AG04449 (cell line): ENCODE results near the gene KRTAP1-3.
"Not testable (repeated sequence)": the region's sequence is repeated elsewhere in the genome, so short reads cannot be mapped to it uniquely, and the experiment has no call there.

ENCODE experiments used
- CTCF ChIA-PET: fragments of 350-600 bp; formaldehyde crosslinking; extraction: SDS; loops from one replicate; lab custom pipeline; 2021; ENCODE audit warnings: antibody characterized with exemption; lab: Yijun Ruan, JAX
- POLR2A ChIA-PET: fragments of 400-600, 350-600 bp; formaldehyde crosslinking; extraction: SDS; loops from one replicate; lab custom pipeline; 2020; ENCODE audit warnings: antibody characterized with exemption, inconsistent platforms; lab: Yijun Ruan, JAX
- DNase-seq: peaks from one replicate; pipeline ENCODE4 v3.0.0-alpha.2; 2010; ENCODE audit warnings: low read depth, low spot score
- H3K4me3 ChIP-seq: 2 replicates; pipeline ENCODE4 v1.5.1; 2011; ENCODE audit warnings: low read depth, mild to moderate bottlenecking, control low read depth, low read length
- TF ChIP-seq, protein P1 (sequence below): IDR thresholded peaks from one replicate; pipeline ENCODE4 v1.5.1; 2011; ENCODE audit warnings: mild to moderate bottlenecking, moderate library complexity, low read length, control low read depth, inconsistent platforms; ENCODE audit not compliant: insufficient read depth; ENCODE audit errors: missing control alignments

Gene KRTAP1-3

DNA sequence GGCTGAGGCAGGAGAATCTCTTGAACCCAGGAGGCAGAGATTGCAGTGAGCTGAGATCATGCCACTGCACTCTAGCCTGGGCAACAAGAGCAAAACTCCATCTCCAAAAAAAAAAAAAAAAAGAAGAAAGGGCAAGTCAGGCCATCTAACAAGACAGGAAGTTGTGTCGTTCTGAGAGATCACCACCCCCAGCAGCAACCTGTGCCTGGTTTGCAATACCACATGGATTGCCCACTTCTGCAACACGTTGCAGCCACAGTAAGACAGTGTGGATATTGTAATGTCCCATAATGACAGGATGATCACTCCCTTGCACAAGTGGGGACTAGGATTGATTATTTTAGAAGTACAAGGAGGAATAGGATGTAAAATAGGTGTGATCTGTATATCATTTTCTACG, 34.4 kb upstream of the KRTAP1-3 start:
- TF ChIP-seq, protein P1, sequence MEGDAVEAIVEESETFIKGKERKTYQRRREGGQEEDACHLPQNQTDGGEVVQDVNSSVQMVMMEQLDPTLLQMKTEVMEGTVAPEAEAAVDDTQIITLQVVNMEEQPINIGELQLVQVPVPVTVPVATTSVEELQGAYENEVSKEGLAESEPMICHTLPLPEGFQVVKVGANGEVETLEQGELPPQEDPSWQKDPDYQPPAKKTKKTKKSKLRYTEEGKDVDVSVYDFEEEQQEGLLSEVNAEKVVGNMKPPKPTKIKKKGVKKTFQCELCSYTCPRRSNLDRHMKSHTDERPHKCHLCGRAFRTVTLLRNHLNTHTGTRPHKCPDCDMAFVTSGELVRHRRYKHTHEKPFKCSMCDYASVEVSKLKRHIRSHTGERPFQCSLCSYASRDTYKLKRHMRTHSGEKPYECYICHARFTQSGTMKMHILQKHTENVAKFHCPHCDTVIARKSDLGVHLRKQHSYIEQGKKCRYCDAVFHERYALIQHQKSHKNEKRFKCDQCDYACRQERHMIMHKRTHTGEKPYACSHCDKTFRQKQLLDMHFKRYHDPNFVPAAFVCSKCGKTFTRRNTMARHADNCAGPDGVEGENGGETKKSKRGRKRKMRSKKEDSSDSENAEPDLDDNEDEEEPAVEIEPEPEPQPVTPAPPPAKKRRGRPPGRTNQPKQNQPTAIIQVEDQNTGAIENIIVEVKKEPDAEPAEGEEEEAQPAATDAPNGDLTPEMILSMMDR, result no peak
- CTCF ChIA-PET, result no interaction called here
- POLR2A ChIA-PET, result no interaction called here
- no peak for DNase-seq
- no peak overlapping the region for H3K4me3 ChIP-seq

DNA sequence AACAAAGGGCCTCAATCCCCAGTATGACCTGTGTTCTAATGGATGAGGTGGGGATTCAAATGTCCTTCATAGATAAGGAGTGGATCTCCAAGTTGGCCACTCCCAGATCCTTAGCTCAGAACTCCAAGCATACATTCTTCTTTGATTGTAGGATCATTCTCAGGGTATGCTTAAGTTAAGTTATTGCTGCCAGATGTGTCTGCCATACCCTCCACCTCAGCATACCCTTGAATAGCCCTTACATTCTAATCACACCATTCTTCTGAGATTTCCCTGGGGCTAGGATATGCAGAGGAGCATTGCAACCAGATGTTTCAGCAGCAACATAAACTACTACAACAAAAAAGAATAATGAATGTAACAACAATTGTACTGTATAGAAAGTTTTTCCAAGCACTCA, 32.6 kb upstream of the KRTAP1-3 start:
- ChIA-PET CTCF (interaction anchor here (1.0 kb wide), 1 partner anchor 158 kb away, joined by 3 read pairs; no protein-coding TSS in a partner anchor), POLR2A (interaction anchor here (1.2 kb wide), 1 partner anchor 157 kb away, joined by 7 read pairs; no protein-coding TSS in a partner anchor)
- TF ChIP-seq, protein P1, result no peak
- no peak overlapping the region for H3K4me3 ChIP-seq
- no peak for DNase-seq

DNA sequence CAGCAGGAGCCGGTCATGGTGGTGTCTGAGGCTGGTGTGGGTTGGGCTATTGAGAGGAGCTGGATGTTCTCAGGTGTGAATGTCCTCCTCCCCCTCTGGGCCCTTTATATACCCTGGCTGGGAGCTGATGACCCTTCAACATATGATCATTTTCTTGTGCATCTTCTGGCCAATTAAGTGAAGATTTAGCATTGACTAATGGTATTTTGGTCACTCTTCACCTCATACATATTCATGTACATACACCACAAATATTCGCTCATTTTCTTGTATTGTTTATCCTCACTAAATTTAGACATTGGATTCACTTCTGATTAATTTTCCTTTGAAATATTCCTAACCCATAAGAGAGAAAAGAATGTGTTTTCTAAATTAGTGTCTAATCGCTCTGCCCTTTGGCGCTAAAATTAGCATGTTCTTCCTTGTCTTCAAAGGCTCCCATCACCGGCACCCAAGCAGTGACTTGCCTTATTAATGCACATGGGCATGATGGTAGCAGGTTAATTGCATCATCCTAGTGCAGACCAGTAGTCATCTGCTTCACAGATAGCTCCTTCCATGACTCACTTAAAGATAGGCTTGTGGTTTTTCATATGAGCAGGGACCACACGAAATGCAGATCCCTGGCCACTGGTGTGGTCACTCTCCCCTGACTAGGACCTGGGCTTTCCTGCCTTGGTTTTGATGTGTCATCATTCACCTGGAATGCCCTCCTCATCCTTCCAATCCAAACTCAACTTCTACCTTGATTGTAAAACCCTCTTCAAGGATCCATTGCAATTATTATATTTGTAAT, 31.4 kb upstream of the KRTAP1-3 start, which contains the start of gene KRTAP2-4:
Gene KRTAP2-4, minus strand, starts transcription at position 51 of the 796 bp plus-strand sequence. Its CDS starts 34 bp downstream, at position 17.
- CTCF ChIA-PET, result interaction anchor here (1.3 to 1.4 kb wide), 2 partner anchors 256 to 483 kb away, joined by 3 to 5 read pairs; no protein-coding TSS in a partner anchor
- DNase-seq, result peak; percentile 86
- TF ChIP-seq, protein P1, result no peak

DNA sequence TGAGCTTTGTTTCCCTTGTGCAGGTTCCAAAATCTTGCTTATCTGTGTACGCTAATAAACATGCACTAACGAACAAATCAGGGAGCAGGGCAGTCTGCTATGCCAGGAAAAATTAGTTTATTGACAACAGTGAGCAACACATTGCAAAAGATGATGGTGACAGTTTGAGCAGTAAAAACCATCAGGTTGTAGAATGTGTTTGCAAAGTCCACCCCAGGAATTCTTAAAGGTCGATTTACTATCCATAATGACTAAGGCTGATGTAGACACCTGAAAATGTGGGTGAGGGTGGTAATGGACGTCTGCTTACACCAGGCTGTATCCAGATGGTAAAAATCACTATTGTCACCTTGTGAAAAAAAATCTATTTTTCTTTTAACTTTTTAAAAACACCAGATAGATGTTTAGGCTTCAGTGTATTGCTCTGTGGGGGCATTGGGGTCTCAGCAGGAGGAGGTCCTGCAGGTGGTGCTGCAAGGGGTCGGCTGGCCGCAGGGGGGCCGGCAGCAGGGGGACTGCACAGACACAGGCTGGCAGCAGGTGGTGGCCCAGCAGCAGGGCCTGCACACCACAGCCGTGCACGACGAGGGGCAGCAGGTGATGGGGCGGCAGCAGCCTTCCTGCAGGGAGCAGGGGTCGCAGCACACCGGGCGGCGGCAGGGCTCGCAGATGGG, 30.5 kb upstream of the KRTAP1-3 start:
- ChIA-PET POLR2A (interaction anchor here (1.4 kb wide), 1 partner anchor 108 kb away, joined by 4 read pairs; no protein-coding TSS in a partner anchor), CTCF (interaction anchor here (1.4 kb wide), 2 partner anchors 258 to 484 kb away, joined by 3 read pairs; no protein-coding TSS in a partner anchor)
- H3K4me3 ChIP-seq, DNase-seq: not testable (repeated sequence)

More for the DNA sequence above, 31.4 kb upstream of the KRTAP1-3 start, which contains the start of gene KRTAP2-4:
- POLR2A ChIA-PET, result interaction anchor here (1.0 to 1.4 kb wide), 4 partner anchors 9 to 482 kb away, joined by 3 to 7 read pairs (median 4); no protein-coding TSS in a partner anchor
- no peak within 1 kb of the TSS for H3K4me3 ChIP-seq

DNA sequence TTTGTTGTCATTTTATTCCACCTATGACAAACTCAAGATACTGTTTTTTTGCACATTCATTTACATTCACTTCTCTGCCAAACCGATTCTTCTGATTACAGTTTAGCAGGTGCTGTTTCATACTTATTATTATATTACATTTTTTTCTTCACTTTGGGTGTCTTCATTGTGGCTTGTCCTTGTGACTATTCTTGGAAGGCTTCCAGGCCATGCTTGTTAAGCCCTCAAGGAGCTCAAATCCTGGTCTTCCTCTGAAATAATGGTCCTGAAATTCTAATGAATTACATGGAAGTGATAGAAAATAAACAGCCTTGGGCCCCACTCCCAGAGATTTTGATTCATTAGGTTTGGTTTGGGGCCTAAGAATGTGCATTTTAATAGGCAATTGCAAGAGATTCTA, 29.6 kb upstream of the KRTAP1-3 start:
- DNase-seq, result no peak
- POLR2A ChIA-PET, result no interaction called here
- CTCF ChIA-PET, result interaction anchor here (1.4 to 1.5 kb wide), 2 partner anchors 258 to 485 kb away, joined by 3 to 5 read pairs; no protein-coding TSS in a partner anchor
- TF ChIP-seq, protein P1, result no peak
- no peak overlapping the region for H3K4me3 ChIP-seq

DNA sequence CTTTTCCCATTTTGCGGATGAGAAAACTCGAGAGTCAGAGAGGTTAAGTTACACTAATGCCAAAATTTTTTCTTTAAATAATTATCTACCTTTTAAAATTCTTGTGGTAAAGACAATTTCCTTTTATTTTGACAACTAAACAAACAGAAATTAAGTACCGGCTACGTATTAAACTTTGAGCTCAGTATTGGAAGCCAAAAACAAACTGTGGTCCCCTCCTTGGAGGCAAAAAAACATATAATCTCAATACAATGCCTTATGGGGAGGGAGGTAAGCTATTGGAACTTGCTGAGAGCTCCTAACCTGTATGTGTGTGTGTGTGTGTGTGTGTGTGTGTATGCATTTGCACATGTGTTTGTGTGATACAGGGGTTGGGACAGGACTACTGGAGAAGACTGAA, 28.8 kb upstream of the KRTAP1-3 start:
- DNase-seq, result no peak
- no peak overlapping the region for H3K4me3 ChIP-seq
- TF ChIP-seq, protein P1, result no peak
- ChIA-PET CTCF (interaction anchor here (0.7 to 1.5 kb wide), 3 partner anchors 267 to 602 kb away, joined by 3 to 5 read pairs (median 3); no protein-coding TSS in a partner anchor), POLR2A (no interaction called here)
